ENCODE measurements around the gene KATNAL2. TPM values are rescaled to one million over a fixed set of nuclear protein-coding genes. Genes with fewer than 3 reads are reported as not detected.
A peak's percentile ranks its signal among the peaks of the same experiment; 100 is the strongest.

Gene KATNAL2
- total RNA-seq, 2 donors from 2014 or later = 2.2 to 3.7 TPM

DNA sequence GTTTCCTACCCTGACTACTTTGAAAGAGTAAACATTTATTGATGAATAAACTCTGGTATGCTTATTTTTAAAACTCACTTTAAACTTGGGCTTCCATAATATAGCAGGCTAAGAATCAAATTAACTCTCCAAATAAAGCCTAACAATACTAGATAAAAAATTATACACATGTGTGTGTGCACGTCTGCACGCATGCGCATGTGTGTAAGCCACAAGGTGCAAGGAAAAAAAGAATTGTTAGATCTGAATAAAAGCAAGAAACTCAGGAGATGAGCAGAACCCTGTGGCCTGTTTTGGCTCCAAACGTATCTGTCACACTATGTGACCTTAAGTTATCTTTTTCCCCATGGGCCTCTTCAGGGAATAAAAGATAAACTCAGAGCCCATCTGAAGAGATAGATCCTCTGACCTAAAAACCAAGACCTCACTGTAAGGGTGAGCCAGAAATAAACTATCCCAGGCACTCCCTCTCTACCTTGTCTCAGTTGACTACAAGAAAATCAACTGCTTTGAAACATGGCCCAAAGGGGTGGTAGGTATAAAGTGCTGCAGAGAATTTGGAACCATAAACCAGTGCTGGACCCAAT lies 226.6 kb downstream of the KATNAL2 start:
- peak overlapping the region in 1 of 2 donors; percentile 19 for H3K27ac ChIP-seq
- peaks cover 0 to 14% of the 10 kb centered on the region in 2 donors for H3K4me1 ChIP-seq

DNA sequence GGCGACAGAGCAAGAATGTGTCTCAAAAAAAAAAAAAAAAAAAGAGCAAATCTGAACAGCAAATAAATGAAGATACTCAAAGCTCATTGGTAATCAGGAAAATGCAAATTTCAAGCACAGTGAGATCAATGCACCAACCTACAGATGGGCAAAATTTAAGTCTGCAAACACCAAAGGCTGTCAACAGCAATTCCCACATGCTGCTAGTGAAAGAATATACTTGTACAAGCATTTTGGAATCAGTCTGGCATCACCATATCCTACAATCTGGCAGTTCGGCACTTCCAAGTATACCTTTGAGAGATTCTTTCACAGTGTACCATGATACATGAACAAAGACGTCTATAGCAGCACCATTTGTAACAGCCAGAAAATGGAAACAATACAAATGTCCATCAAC lies 228.8 kb downstream of the KATNAL2 start:
- TF ChIP-seq, protein P1, sequence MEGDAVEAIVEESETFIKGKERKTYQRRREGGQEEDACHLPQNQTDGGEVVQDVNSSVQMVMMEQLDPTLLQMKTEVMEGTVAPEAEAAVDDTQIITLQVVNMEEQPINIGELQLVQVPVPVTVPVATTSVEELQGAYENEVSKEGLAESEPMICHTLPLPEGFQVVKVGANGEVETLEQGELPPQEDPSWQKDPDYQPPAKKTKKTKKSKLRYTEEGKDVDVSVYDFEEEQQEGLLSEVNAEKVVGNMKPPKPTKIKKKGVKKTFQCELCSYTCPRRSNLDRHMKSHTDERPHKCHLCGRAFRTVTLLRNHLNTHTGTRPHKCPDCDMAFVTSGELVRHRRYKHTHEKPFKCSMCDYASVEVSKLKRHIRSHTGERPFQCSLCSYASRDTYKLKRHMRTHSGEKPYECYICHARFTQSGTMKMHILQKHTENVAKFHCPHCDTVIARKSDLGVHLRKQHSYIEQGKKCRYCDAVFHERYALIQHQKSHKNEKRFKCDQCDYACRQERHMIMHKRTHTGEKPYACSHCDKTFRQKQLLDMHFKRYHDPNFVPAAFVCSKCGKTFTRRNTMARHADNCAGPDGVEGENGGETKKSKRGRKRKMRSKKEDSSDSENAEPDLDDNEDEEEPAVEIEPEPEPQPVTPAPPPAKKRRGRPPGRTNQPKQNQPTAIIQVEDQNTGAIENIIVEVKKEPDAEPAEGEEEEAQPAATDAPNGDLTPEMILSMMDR (IDR thresholded peaks at IDR 0.05) = no peak
- Histone ChIP-seq H3K4me1 (peaks cover 0 to 26% of the 10 kb centered on the region in 2 donors), H3K36me3 (no peaks in the 10 kb centered on the region), H3K9me3 (no peaks in the 10 kb centered on the region), H3K27me3 (no peaks in the 10 kb centered on the region), H3K4me3 (no peak overlapping the region), H3K27ac (no peak overlapping the region)
- no peak for DNase-seq (ENCODE audit: low spot score)

More for the DNA sequence above, 226.6 kb downstream of the KATNAL2 start:
- Histone ChIP-seq H3K36me3 (no peaks in the 10 kb centered on the region), H3K27me3 (no peaks in the 10 kb centered on the region), H3K9me3 (no peaks in the 10 kb centered on the region), H3K4me3 (no peak overlapping the region)
- DNase-seq (ENCODE audit: low spot score) = no peak
- TF ChIP-seq, protein P1 (IDR thresholded peaks at IDR 0.05) = no peak

DNA sequence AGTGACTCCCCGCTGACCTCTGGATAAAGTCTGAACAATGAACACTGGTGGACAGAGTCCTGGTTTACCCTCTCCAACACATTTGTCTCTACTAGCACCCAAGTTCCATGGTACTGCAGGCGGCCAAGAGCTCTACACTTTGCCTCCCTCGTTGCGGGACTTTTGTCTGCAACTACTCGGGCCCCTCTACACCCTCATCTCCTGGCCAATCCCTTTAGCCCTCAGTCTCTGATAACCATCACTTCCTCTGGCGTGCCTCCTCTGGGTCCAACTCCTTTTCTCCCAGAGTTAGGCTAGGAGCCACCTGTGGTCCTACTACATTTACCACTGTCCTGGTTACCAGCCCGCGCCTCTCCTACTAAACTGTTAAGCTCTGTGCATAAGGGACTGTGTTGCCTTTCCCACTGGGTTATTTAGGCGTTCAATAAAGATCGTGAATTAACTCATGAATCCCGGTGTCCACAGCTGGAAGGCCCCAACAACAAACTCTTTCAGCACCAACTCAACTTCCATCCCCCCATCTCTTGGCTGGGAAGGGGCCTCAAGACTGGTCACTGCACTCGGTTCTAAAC lies 232.1 kb downstream of the KATNAL2 start:
- Histone ChIP-seq H3K9me3 (no peaks in the 10 kb centered on the region), H3K27ac (peak overlapping the region; percentile 92 to 96), H3K4me3 (peak overlapping the region; percentile 77 to 80), H3K36me3 (no peaks in the 10 kb centered on the region), H3K27me3 (no peaks in the 10 kb centered on the region), H3K4me1 (peaks cover 0 to 22% of the 10 kb centered on the region in 2 donors)
- DNase-seq (ENCODE audit: low spot score) = no peak
- TF ChIP-seq, protein P1 (IDR thresholded peaks at IDR 0.05) = no peak

DNA sequence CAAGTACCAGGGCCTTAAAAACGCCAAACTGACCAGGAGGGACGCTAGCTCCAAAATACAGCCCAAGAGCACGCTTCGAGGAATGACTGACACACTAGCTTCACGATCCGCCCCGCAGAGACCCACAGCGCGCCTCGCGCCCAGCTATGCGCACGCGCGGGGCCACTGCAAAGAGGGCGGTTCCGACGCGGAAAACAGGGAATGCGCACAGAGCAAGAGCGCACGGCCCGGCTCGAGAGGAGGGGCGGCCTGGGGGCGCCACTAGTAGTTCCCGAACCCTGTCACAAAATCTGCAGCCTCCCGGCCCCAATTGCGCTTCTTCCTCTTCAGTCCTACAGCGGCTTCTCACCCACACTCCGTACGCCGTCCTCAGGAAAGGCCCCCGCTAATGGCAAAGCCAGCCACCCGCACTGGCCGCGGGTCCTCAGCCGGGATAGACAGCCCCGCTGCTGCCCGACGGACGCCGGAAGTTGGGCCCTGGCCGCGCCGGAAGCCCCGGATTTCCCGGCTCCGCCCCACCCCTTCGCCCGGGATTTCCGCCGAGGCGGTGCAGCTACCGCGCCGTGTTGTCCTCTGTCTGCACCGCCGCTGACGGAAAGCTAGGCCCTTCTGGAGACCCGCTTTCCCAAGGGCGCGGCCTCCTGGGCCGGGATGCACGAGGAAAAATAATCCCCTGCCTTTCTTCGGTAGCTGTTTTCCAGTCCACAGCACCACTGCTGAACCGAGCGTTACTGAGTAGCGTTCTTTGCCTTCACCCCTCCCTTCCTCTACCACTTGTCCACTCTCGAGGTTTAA lies 232.8 kb downstream of the KATNAL2 start, which contains the start of gene HDHD2:
TSS of gene HDHD2 (minus strand) at position 472 of the 795 bp plus-strand sequence. CDS start 14,061 bp downstream, outside the sequence.
- Histone ChIP-seq H3K4me1 (peaks cover 0 to 22% of the 10 kb centered on the region in 2 donors), H3K36me3 (no peaks in the 10 kb centered on the region), H3K27me3 (no peaks in the 10 kb centered on the region), H3K4me3 (peak within 1 kb of the TSS; percentile 77 to 80), H3K9me3 (no peaks in the 10 kb centered on the region), H3K27ac (peak within 1 kb of the TSS; percentile 92 to 96)
- TF ChIP-seq, protein P1 (IDR thresholded peaks at IDR 0.05) = peak in 1 of 2 donors; percentile 39
- peak; percentile 80 for DNase-seq (ENCODE audit: low spot score)

DNA sequence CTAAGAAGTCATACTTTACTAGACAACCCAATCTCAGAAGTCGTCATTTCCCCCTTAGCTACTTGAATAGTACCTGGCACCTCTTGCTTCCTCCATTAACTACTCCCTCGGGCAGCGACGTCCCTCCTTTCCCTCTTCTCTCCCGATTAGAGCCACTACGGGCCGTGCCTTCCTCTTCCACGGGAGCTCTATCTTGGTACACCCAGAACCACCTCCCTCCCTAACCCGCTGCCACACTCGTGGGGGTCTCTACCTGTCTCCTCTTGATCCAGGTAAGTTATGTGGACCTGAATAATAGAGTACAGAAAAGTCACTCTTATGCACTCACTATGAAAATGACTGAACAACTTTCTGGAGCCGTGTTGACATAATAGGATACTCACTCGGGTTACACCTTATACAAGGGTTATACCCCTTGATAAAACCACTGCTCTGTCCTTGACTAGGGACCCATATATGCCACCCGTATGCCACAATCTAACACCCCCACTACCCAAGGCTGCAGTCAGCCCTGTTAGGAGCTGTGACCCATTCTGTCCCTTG lies 233.5 kb downstream of the KATNAL2 start:
- H3K27me3 ChIP-seq = no peaks in the 10 kb centered on the region
- peaks cover 0 to 22% of the 10 kb centered on the region in 2 donors for H3K4me1 ChIP-seq
- TF ChIP-seq, protein P1 (IDR thresholded peaks at IDR 0.05) = no peak
- peak overlapping the region; percentile 92 to 96 for H3K27ac ChIP-seq
- no peaks in the 10 kb centered on the region for H3K36me3 ChIP-seq
- H3K4me3 ChIP-seq = peak overlapping the region; percentile 77 to 80
- no peak for DNase-seq (ENCODE audit: low spot score)
- H3K9me3 ChIP-seq = no peaks in the 10 kb centered on the region

All from right atrium auricular region (tissue), 2 donors.